Stimulated activated naive B cell treated with anti-CD40 and anti-IgM and Interleukin-4, amounts not matched to agents 10 μg/mL and 1 μg/mL and 100 μg/mL, for 72 hours (primary cell): ENCODE results near the gene FXYD5.

Source experiments
- ATAC-seq, 2 donors: fragments of 150-1000 bp; cut with Tn5 transposase; replicated peaks; 2 replicates each; pipeline ENCODE4 v1.10.0; 2021; ENCODE audit warnings: moderate library complexity in 1 of 2
- DNase-seq: peaks from one replicate; pipeline ENCODE4 v3.0.0; 2021
- H3K27ac Mint-ChIP-seq: one replicate; pipeline ENCODE4 v1.8.0; 2022; ENCODE audit warnings: mild to moderate bottlenecking, mixed read lengths
- H3K27me3 Mint-ChIP-seq, 2 donors: one replicate each; pipeline ENCODE4 v1.8.0; 2022; ENCODE audit warnings: mixed read lengths in 2 of 2
- H3K36me3 Mint-ChIP-seq, 2 donors: one replicate each; pipeline ENCODE4 v1.8.0; 2022; ENCODE audit warnings: mixed read lengths in 2 of 2, mild to moderate bottlenecking in 1 of 2
- H3K4me1 Mint-ChIP-seq, 2 donors: one replicate each; pipeline ENCODE4 v1.8.0; 2022; ENCODE audit warnings: mixed read lengths in 2 of 2, mild to moderate bottlenecking in 1 of 2
- H3K4me3 Mint-ChIP-seq, 2 donors: one replicate each; pipeline ENCODE4 v1.8.0; 2022; ENCODE audit warnings: mild to moderate bottlenecking in 2 of 2, mixed read lengths in 2 of 2, moderate library complexity in 1 of 2
- H3K9me3 Mint-ChIP-seq, 2 donors: one replicate each; pipeline ENCODE4 v1.8.0; 2022; ENCODE audit warnings: mixed read lengths in 2 of 2, mild to moderate bottlenecking in 1 of 2

FXYD5 gene

DNA sequence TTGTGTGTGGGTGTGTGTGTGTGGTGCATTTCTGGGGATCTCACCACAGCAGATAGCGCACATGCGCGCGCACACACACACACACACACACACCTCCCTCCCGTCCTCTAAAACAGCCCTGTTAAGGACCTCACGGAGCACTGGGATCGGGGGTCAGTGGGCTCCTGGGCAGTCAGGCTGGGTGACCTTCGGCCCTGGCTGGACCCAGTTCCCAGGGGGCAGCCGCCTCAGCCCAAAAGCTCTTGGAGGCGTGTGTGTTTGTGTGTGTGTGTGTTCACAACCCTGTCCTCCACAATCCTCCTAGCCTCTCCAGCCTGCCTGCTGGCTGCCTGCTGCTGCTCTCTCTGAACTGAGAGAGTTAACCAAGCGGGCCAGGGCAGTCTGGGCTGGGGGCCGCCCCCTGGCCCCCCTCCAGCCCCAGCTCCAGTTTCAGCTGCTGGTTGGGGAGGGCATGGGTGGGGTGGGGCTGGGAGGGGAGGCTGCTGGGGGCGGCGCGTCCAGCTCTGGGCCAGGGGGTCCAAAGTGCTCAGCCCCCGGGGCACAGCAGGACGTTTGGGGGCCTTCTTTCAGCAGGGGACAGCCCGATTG lies 16.1 kb upstream of the FXYD5 start, which contains the start of gene FXYD1:
Gene FXYD1, plus strand, starts transcription at position 520 of the 588 bp plus-strand sequence. CDS start 1,256 bp downstream, outside the sequence.
- H3K4me3 Mint-ChIP-seq = no peak within 1 kb of the TSS
- ATAC-seq (no peak), DNase-seq (no peak)
- H3K27me3 Mint-ChIP-seq = peaks cover 7 to 17% of the 10 kb centered on the region in 2 donors
- H3K27ac Mint-ChIP-seq = peak within 1 kb of the TSS; percentile 11
- H3K4me1 Mint-ChIP-seq = peaks cover 30 to 37% of the 10 kb centered on the region in 2 donors
- H3K36me3 Mint-ChIP-seq = no peaks in the 10 kb centered on the region
- H3K9me3 Mint-ChIP-seq = no peaks in the 10 kb centered on the region

DNA sequence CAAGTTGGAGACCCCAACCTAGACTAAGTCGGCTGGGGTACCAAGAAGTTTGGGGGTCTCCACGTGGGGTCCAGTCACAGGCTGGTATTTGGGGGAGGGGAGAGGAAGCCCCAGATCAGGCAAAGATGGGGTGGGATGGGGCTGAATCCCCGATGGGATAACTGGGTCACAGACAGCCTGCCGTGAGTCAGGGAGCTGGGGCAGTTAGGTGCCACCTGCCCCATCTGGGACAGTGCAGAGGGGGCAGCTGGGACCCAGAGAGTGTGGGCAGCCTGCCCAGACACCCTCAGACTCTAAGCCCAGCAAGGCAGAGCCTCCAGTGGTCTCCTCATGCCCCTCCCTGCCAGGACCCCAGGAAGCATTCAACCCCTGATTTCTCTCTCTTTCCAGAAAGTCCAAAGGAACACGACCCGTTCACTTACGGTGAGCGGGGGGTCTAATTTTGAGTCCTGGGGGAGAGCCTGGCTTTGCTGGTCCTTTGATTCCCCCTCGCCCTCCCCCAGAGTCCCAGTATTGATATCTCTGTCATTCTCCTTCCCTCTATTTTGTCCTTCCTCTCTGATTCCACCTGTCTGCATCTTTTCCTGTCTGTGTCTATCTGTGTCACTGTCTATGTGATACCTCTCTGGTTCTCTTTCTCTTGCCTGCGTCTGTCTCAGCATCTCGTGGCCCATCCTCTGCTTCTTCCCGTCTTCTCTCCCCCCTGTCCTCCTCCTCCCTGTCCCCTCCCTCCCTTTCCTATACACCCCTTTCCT lies 14.2 kb upstream of the FXYD5 start:
- Mint-ChIP-seq H3K9me3 (no peaks in the 10 kb centered on the region), H3K4me3 (peak overlapping the region in 1 of 2 donors; percentile 43), H3K4me1 (peaks cover 36 to 51% of the 10 kb centered on the region in 2 donors), H3K27me3 (peaks cover 15 to 24% of the 10 kb centered on the region in 2 donors), H3K27ac (no peak overlapping the region), H3K36me3 (no peaks in the 10 kb centered on the region)
- DNase-seq (no peak), ATAC-seq (no peak)

DNA sequence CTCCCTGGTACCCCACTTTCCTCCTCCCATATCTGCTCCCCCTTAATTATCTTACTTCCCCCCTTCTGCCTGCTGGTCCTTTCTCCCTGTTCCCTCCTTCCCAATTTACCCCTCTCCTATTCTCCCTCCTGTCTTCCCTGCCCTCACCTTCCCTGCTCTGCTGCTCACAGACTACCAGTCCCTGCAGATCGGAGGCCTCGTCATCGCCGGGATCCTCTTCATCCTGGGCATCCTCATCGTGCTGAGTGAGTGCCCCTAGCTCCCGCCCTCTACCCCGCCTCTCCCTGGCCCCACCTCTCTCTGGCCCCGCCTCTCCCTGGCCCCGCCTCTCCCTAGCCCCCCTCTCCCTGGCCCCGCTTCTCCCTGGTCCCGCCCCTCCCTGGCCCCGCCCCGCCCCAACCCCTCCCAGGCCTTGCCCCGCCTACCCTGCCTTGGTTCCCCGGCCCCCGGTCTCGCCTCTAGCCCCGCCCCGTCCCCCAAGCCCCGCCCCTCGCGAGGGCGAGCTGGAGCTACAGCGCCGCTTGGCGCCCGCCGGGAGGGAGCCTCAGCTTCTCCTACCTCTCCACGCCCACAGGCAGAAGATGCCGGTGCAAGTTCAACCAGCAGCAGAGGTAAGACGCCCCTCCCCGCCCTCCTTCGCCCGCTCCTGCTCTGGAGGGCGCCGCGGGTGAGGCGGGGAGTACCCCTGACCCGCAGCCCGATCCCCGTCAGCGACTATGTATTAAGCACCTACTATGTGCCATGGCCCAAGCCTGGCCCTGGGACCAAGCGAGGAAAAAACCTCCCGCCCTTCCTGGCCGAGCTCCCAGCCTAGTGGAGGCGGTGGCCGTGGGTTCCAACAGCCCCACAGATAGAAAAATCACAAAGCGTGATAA lies 13.3 kb upstream of the FXYD5 start:
- no peaks in the 10 kb centered on the region for H3K36me3 Mint-ChIP-seq
- H3K27ac Mint-ChIP-seq = peak overlapping the region; percentile 80
- peaks cover 33 to 51% of the 10 kb centered on the region in 2 donors for H3K4me1 Mint-ChIP-seq
- DNase-seq (peak; percentile 88), ATAC-seq (peak; percentile 82 to 85)
- peak overlapping the region; percentile 78 to 81 for H3K4me3 Mint-ChIP-seq
- no peaks in the 10 kb centered on the region for H3K9me3 Mint-ChIP-seq
- H3K27me3 Mint-ChIP-seq = peaks cover 15 to 24% of the 10 kb centered on the region in 2 donors

DNA sequence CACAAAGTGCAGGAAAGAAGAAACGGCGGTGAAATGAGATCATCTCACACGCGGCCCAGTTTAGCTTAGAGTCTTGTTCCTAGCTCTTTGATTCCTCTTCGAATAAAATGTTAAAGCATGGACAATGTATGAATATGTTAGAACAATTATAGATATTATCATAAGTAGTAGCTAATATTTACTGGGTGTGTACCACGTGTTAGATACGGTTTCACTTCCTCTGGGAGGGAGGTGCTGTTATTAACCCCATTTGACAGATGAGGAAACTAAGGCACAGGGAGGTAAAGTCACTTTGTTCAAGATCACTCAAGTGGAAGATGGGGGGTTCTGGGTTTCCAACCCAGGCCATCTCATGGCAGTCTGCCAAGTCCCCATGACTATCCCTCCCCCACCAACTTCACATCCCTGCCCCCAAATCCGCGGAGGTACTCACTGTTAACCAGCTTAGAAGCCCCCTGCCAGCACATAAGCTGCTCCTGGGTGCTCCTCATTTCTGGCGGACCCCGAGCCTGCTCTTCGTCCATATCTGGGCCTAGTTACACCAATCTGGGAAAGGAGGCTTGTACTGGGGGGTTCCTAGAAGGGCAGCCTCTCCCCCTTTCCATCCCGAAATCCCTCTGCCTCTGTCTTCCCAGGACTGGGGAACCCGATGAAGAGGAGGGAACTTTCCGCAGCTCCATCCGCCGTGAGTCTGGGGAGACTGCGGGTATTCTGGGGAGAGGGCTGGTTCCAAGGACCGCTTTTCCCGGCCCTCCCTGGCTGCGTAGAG lies 12.5 kb upstream of the FXYD5 start:
- DNase-seq (no peak), ATAC-seq (peak; percentile 38 to 42)
- Mint-ChIP-seq H3K4me1 (peaks cover 33 to 51% of the 10 kb centered on the region in 2 donors), H3K27ac (peak overlapping the region; percentile 80), H3K4me3 (peak overlapping the region; percentile 81 to 82), H3K36me3 (no peaks in the 10 kb centered on the region), H3K27me3 (peaks cover 15 to 24% of the 10 kb centered on the region in 2 donors), H3K9me3 (no peaks in the 10 kb centered on the region)

DNA sequence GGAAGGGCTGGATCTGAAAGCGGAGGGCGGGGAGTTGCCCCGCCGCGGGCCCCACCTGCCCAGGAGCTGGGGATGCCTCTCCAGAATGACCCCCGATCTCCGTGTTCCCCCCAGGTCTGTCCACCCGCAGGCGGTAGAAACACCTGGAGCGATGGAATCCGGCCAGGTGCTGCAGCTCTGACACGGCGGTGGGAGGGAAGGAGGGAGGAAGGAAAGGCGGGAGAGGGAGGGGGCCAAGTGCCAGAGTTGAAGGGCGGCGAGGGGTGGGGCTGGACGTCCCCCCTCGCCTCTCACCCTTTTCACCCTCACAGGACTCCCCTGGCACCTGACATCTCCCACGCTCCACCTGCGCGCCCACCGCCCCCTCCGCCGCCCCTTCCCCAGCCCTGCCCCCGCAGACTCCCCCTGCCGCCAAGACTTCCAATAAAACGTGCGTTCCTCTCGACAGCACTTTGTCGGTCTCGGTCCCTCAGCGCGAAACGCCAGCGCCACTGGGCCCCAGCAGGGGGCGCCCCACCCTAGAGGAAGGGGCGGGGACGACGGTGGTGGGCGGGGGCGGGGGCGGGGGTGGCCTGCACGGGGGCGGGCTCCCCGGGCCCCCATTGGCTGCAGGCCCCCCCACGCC lies 11.8 kb upstream of the FXYD5 start:
- peaks cover 32 to 45% of the 10 kb centered on the region in 2 donors for H3K4me1 Mint-ChIP-seq
- no peaks in the 10 kb centered on the region for H3K36me3 Mint-ChIP-seq
- ATAC-seq (peak; percentile 23 to 29), DNase-seq (no peak)
- peak overlapping the region; percentile 71 for H3K27ac Mint-ChIP-seq
- H3K9me3 Mint-ChIP-seq = no peaks in the 10 kb centered on the region
- peaks cover 15 to 19% of the 10 kb centered on the region in 2 donors for H3K27me3 Mint-ChIP-seq
- H3K4me3 Mint-ChIP-seq = peak overlapping the region; percentile 81 to 82

DNA sequence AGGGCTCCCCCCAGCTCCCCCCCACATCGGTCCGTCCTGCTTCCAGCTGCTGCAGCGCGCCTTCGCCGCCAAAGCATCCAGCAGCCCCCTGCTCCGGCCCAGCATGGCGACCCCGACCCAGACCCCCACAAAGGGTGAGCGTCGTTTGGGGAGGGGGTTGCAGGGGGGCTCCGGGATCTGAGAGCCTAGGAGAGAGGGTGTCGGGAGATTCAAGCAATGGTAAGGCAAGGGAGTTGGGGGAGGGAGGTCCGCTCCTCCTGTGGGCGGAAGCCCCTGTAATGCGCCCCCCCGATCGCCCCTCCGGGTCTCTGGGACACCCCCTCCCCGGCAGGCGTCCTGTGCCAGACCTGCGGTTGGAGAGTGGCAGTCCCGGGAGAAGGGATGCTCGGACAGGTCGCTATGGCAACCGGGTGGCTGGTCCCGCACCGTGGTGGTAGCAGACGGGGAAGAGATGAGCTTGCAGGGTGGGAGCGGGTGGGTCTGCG lies 11.3 kb upstream of the FXYD5 start, which contains the start of gene FXYD7:
Gene FXYD7, plus strand, starts transcription at position 25 of the 485 bp plus-strand sequence. Its CDS starts 79 bp downstream, at position 104.
- ATAC-seq = no peak
- Mint-ChIP-seq H3K4me3 (peak within 1 kb of the TSS; percentile 81 to 82), H3K27ac (peak within 1 kb of the TSS; percentile 71), H3K4me1 (peaks cover 27 to 45% of the 10 kb centered on the region in 2 donors), H3K36me3 (no peaks in the 10 kb centered on the region), H3K27me3 (peaks cover 15 to 19% of the 10 kb centered on the region in 2 donors), H3K9me3 (no peaks in the 10 kb centered on the region)
- DNase-seq = no peak

DNA sequence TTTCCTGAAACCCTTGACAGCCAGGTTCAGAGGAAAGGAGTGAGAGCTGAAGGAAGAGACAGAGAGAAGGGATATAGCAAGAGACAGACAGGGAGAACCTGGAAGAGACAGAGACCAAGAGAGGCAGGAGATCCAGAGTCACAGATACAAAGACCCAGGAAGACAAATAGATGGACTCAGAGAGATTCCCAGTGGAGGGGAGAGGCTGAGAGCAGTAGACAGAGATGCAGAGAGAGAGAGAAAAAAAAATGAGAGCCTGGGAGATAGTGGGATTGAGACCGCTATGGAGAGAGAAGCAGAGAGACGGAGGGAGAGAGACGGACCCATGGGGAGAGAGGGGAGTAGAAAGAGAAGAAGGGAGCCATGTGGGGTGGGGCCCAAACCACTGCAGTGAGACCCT lies 10.7 kb upstream of the FXYD5 start:
- ATAC-seq (no peak), DNase-seq (no peak)
- Mint-ChIP-seq H3K4me3 (peak overlapping the region in 1 of 2 donors; percentile 1), H3K9me3 (no peaks in the 10 kb centered on the region), H3K27me3 (peaks cover 15 to 19% of the 10 kb centered on the region in 2 donors), H3K36me3 (no peaks in the 10 kb centered on the region), H3K27ac (no peak overlapping the region), H3K4me1 (peaks cover 27 to 45% of the 10 kb centered on the region in 2 donors)

DNA sequence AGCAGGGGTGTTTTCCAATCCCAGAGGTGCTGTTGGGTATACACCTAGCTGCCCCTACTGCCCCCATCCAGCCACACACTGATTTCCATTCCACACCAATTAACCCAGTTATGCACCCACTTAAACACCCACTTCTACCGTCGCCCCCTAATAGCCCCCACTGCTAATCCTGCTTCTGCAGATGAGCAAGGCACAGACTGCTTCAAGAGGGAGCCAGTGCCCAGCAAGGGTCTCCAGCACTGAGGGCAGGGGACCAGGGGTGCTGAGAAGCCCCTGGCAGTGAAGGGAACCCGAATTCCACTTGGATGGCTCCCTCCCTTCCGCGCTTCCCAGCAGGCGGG lies 10.3 kb upstream of the FXYD5 start:
- H3K27ac Mint-ChIP-seq = peak overlapping the region; percentile 67
- ATAC-seq = no peak
- peak overlapping the region in 1 of 2 donors; percentile 1 for H3K4me3 Mint-ChIP-seq
- peaks cover 25 to 45% of the 10 kb centered on the region in 2 donors for H3K4me1 Mint-ChIP-seq
- peaks cover 15 to 19% of the 10 kb centered on the region in 2 donors for H3K27me3 Mint-ChIP-seq
- no peak for DNase-seq
- no peaks in the 10 kb centered on the region for H3K9me3 Mint-ChIP-seq
- no peaks in the 10 kb centered on the region for H3K36me3 Mint-ChIP-seq

DNA sequence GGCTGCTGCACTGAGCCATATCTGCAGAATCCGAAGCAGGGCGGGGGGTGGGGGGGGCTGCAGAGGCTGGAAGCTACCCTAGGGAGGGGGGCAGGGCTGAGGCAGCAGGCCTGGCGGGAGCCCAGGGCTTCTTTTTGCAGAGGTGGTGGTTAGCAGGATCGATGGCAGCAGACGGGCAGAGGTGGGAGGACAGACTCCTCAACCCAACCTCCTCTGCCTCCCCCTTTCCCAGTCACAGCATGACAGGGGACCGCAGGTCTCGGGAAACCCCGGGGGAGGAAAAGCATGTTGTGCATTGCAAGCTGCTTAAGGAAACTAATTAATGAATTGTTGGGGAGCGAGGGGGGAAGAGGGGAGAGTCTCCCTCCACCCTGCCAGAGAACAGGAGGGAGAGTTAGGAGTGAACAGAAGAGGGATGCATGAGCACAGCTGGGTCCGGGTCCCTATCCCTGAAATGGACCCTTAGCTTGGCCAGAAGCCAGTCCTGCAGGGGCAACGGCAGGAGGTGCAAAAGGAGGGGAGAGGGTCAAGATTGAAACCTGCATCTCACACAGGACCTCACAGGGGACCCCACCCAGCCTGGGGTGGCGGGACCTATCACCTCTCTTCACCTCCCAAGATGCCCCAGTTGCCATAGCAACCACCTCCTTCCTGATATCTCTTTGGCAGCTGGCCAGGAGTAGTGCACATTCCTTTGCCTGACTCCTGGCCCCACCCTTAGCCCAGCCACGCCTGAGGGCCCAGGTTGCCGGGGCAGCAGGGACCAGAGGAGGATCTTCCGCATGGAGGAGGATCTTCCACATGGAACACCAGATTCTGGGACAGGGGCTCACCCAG lies 9.7 kb upstream of the FXYD5 start:
- H3K4me1 Mint-ChIP-seq = peaks cover 25 to 45% of the 10 kb centered on the region in 2 donors
- no peaks in the 10 kb centered on the region for H3K9me3 Mint-ChIP-seq
- no peak overlapping the region for H3K27ac Mint-ChIP-seq
- no peak overlapping the region for H3K4me3 Mint-ChIP-seq
- no peaks in the 10 kb centered on the region for H3K36me3 Mint-ChIP-seq
- ATAC-seq (no peak), DNase-seq (no peak)
- peaks cover 15 to 19% of the 10 kb centered on the region in 2 donors for H3K27me3 Mint-ChIP-seq

DNA sequence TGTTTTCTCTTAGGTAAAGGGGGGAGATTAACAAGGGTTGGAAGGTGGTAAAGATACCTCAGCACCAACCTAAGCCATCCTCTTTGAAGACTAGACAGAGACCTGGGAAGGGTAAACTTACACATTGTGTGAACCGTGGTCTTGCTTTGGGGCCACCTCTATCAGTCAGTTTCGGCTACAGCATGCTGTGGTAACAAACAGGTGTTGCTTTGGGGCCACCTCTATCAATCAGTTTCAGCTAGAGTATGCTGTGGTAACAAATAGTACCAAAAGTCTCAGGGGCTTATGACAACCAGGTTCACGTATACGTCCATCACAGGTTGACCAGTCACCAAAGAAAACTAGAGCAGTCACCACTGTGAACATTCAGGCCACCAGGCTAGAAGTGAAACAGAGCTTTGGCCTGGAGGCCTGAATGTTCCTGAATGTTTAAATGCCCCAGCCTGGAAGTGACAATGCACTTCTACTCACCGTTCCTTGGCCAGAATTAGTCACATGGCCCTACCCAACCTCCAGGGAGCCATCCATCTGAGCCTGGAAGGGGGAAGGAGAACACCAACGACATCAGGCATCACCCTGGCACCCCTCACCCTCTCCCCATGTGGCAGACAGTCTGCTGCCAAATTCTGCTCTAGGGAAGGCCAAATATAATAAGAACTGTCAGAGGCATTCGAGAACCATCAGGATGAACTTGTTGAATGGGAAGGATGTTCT lies 7.6 kb upstream of the FXYD5 start:
- Mint-ChIP-seq H3K27ac (no peak overlapping the region), H3K9me3 (no peaks in the 10 kb centered on the region), H3K27me3 (peaks cover 7 to 8% of the 10 kb centered on the region in 2 donors), H3K4me3 (no peak overlapping the region), H3K4me1 (peaks cover 15 to 45% of the 10 kb centered on the region in 2 donors), H3K36me3 (no peaks in the 10 kb centered on the region)
- ATAC-seq = no peak
- DNase-seq = no peak

DNA sequence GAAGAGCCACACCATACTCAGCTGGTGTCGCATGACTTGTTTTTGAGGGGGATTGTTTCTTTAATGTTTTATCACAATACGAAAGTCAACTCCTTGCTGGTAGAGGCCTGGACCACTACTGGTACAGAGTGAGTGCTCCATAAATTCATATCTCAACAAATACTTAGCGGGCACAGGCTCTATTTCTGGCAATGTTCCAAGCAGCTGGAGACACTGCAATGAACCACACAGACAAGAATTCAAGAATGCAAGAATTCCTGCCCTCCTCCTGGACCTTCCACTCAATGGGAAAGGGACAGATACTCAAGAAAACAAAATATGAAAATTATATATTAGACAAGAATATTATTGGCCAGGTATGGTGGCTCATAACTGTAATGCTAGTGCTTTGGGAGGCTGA lies 5.1 kb upstream of the FXYD5 start:
- Mint-ChIP-seq H3K9me3 (no peaks in the 10 kb centered on the region), H3K27ac (no peak overlapping the region), H3K27me3 (peaks cover 0 to 5% of the 10 kb centered on the region in 2 donors), H3K36me3 (no peaks in the 10 kb centered on the region), H3K4me3 (no peak overlapping the region), H3K4me1 (peaks cover 18 to 41% of the 10 kb centered on the region in 2 donors)
- DNase-seq = no peak
- ATAC-seq = no peak

DNA sequence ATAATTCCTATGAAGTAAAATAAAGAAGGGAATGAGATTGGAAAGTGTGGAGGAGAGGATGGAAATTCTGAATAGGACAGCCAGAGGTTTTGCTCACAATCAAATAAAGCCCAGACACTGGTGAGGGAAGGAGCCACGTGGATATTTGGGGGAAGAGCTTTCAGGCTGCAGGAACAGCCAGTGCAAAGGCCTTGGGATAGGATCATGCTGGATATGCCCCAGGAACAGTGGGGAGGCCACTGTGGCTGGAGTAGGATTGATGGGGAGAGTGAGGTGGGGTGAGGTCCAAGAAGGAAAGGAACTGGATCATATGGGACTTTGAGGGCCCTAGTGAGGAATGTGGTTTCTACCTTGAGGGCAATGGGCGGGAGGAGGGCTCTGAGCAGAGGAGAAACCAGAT lies 4.1 kb upstream of the FXYD5 start:
- H3K27me3 Mint-ChIP-seq = peaks cover 0 to 5% of the 10 kb centered on the region in 2 donors
- ATAC-seq (no peak), DNase-seq (no peak)
- no peak overlapping the region for H3K27ac Mint-ChIP-seq
- peaks cover 5 to 7% of the 10 kb centered on the region in 2 donors for H3K36me3 Mint-ChIP-seq
- H3K4me3 Mint-ChIP-seq = no peak overlapping the region
- H3K9me3 Mint-ChIP-seq = no peaks in the 10 kb centered on the region
- peaks cover 16 to 42% of the 10 kb centered on the region in 2 donors for H3K4me1 Mint-ChIP-seq
